GM12878 (cell line): ENCODE data around the gene GNAT1. TPM values are rescaled to one million over a fixed set of nuclear protein-coding genes. Genes with fewer than 3 reads are reported as not detected.

Experiments used
- BCL11A ChIP-seq: IDR thresholded peaks from 2 replicates; pipeline ENCODE4 v1.6.1; 2011; ENCODE audit warnings: low read depth, low read length
- CBFB ChIP-seq: IDR thresholded peaks from 2 replicates; pipeline ENCODE4 v1.6.1; 2016; ENCODE audit warnings: antibody characterized with exemption, low read depth
- CREB1 ChIP-seq: IDR thresholded peaks from 2 replicates; pipeline ENCODE4 v1.6.1; 2012; ENCODE audit warnings: low read depth, mild to moderate bottlenecking, inconsistent platforms
- FOS ChIP-seq: IDR thresholded peaks from 3 replicates; pipeline ENCODE4 v1.6.1; 2011; ENCODE audit warnings: borderline replicate concordance; ENCODE audit not compliant: insufficient read length; ENCODE audit errors: extremely low read depth
- GATAD2B ChIP-seq: fragments of 450-650 bp; conservative IDR thresholded peaks from 2 replicates; pipeline ENCODE4 v1.6.1; 2017; ENCODE audit warnings: low read depth, mild to moderate bottlenecking, moderate library complexity
- HDAC6 ChIP-seq: fragments of 200-600 bp; sonication (generic); IDR thresholded peaks from one replicate; pipeline ENCODE4 v1.8.0; 2017; ENCODE audit warnings: antibody characterized with exemption; ENCODE audit not compliant: unreplicated experiment
- HDGF ChIP-seq: fragments of 450-650 bp; IDR thresholded peaks from 2 replicates; pipeline ENCODE4 v1.6.1; 2016; ENCODE audit warnings: antibody characterized with exemption
- IRF4 ChIP-seq: IDR thresholded peaks from 2 replicates; pipeline ENCODE4 v1.6.1; 2011; ENCODE audit warnings: low read depth, low read length
- MYC ChIP-seq: IDR thresholded peaks from 2 replicates; pipeline ENCODE4 v1.6.1; 2011; ENCODE audit warnings: mild to moderate bottlenecking, low read length, moderate library complexity, inconsistent platforms; ENCODE audit not compliant: insufficient read depth, insufficient replicate concordance, insufficient read length, severe bottlenecking
- NBN ChIP-seq: fragments of 450-650 bp; IDR thresholded peaks from 2 replicates; pipeline ENCODE4 v1.6.1; 2016
- POLR2AphosphoS5 ChIP-seq: IDR thresholded peaks from 2 replicates; pipeline ENCODE4 v1.6.1; 2011; ENCODE audit warnings: mild to moderate bottlenecking, low read length, inconsistent platforms
- POU2F2 ChIP-seq: IDR thresholded peaks from 3 replicates; pipeline ENCODE4 v1.6.1; 2011; ENCODE audit warnings: low read depth, mild to moderate bottlenecking, low read length, borderline replicate concordance
- RELA ChIP-seq: fragments of 450-650 bp; IDR thresholded peaks from 2 replicates; pipeline ENCODE4 v1.8.0; 2014; ENCODE audit warnings: borderline replicate concordance; ENCODE audit not compliant: partially characterized antibody
- SMARCA5 ChIP-seq: fragments of 450-650 bp; IDR thresholded peaks from 2 replicates; pipeline ENCODE4 v1.6.1; 2017; ENCODE audit warnings: mild to moderate bottlenecking
- SMC3 ChIP-seq: IDR thresholded peaks from 2 replicates; pipeline ENCODE4 v1.6.1; 2011; ENCODE audit warnings: low read length, improper control_type of control experiment, borderline replicate concordance
- SREBF1 ChIP-seq: IDR thresholded peaks from 2 replicates; pipeline ENCODE4 v1.6.1; 2012; ENCODE audit warnings: mild to moderate bottlenecking, low read length
- TBL1XR1 ChIP-seq: IDR thresholded peaks from 2 replicates; pipeline ENCODE4 v1.6.1; 2012; ENCODE audit warnings: low read depth, low read length, improper control_type of control experiment
- ZBTB40 ChIP-seq: fragments of 450-650 bp; IDR thresholded peaks from 2 replicates; pipeline ENCODE4 v1.6.1; 2016; ENCODE audit warnings: mild to moderate bottlenecking, moderate library complexity, borderline replicate concordance
- polyA plus RNA-seq, 11 experiments: library from polyadenylated mRNA; depleted of rRNA in 4 of 11; unstranded in 6 of 11; stranded (reverse) in 5 of 11; fragments of >200 nt; fragmentation: Nextera tagmentation in 4 of 11; fragmentation: Illumina TruSeq in 1 of 11; extraction: Ambion mirVana in 4 of 11; extraction: Trizol in 1 of 11; gene quantifications; 1 replicate in 1 of 11; 2 replicates in 10 of 11; pipeline versions ENCODE4 v1.2.1 to v1.2.3, GENCODE V29; 2011 to 2016; ENCODE audit warnings: inconsistent platforms in 2 of 11, missing spikeins in 2 of 11, low read depth in 1 of 11
- total RNA-seq, 4 experiments: library from RNA; depleted of rRNA in 3 of 4; stranded (reverse); fragments of >200 nt in 3 of 4; fragmentation: Illumina TruSeq in 1 of 4; extraction: Trizol in 1 of 4; gene quantifications; 2 replicates each; pipeline versions ENCODE4 v1.2.1 to v1.2.3, GENCODE V29; 2013 to 2021
- TF ChIP-seq, protein P1 (sequence below): IDR thresholded peaks from 2 replicates; pipeline ENCODE4 v1.6.1; 2012; ENCODE audit warnings: low read length, inconsistent platforms
- TF ChIP-seq, protein P2 (sequence below): IDR thresholded peaks from 2 replicates; pipeline ENCODE4 v1.6.1; 2011; ENCODE audit warnings: borderline replicate concordance, low read depth, mild to moderate bottlenecking, moderate library complexity, mixed read lengths, low read length; ENCODE audit not compliant: insufficient read depth; ENCODE audit errors: extremely low read length
- TF ChIP-seq, protein P3 (sequence below): fragments of 450-650 bp; IDR thresholded peaks from 2 replicates; pipeline ENCODE4 v1.6.1; 2018; ENCODE audit warnings: mild to moderate bottlenecking, low read depth, moderate library complexity; ENCODE audit not compliant: partially characterized antibody

The GNAT1 gene
- total and polyA plus RNA-seq, 10 of the 15 experiments (the other 5 are each of a cell fraction or from before 2014, with no cell fraction given): not detected

- TF ChIP-seq SREBF1 (no peak), CBFB (0 out of 2 replicates have a peak, but pooled peaks have one; percentile 53), SMARCA5 (peak; percentile 20; the same call in 1 of the 2 replicates), MYC (no peak), ZBTB40 (peak; percentile 78; the same call in 1 of the 2 replicates), IRF4 (no peak), TBL1XR1 (no peak), HDGF (peak; percentile 67; the same call in 1 of the 2 replicates), POU2F2 (no peak), CREB1 (peak; percentile 68; the same call in 1 of the 2 replicates), GATAD2B (no peak; the same call in 1 of the 2 replicates), FOS (no peak), NBN (0 out of 2 replicates have a peak, but pooled peaks have one; percentile 59), BCL11A (no peak), RELA (no peak), SMC3 (no peak), HDAC6 (no peak), POLR2AphosphoS5 (peak; percentile 79)
- TF ChIP-seq, protein P1, sequence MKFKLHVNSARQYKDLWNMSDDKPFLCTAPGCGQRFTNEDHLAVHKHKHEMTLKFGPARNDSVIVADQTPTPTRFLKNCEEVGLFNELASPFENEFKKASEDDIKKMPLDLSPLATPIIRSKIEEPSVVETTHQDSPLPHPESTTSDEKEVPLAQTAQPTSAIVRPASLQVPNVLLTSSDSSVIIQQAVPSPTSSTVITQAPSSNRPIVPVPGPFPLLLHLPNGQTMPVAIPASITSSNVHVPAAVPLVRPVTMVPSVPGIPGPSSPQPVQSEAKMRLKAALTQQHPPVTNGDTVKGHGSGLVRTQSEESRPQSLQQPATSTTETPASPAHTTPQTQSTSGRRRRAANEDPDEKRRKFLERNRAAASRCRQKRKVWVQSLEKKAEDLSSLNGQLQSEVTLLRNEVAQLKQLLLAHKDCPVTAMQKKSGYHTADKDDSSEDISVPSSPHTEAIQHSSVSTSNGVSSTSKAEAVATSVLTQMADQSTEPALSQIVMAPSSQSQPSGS: no peak
- TF ChIP-seq, protein P2, sequence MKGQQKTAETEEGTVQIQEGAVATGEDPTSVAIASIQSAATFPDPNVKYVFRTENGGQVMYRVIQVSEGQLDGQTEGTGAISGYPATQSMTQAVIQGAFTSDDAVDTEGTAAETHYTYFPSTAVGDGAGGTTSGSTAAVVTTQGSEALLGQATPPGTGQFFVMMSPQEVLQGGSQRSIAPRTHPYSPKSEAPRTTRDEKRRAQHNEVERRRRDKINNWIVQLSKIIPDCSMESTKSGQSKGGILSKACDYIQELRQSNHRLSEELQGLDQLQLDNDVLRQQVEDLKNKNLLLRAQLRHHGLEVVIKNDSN: no peak
- TF ChIP-seq, protein P3, sequence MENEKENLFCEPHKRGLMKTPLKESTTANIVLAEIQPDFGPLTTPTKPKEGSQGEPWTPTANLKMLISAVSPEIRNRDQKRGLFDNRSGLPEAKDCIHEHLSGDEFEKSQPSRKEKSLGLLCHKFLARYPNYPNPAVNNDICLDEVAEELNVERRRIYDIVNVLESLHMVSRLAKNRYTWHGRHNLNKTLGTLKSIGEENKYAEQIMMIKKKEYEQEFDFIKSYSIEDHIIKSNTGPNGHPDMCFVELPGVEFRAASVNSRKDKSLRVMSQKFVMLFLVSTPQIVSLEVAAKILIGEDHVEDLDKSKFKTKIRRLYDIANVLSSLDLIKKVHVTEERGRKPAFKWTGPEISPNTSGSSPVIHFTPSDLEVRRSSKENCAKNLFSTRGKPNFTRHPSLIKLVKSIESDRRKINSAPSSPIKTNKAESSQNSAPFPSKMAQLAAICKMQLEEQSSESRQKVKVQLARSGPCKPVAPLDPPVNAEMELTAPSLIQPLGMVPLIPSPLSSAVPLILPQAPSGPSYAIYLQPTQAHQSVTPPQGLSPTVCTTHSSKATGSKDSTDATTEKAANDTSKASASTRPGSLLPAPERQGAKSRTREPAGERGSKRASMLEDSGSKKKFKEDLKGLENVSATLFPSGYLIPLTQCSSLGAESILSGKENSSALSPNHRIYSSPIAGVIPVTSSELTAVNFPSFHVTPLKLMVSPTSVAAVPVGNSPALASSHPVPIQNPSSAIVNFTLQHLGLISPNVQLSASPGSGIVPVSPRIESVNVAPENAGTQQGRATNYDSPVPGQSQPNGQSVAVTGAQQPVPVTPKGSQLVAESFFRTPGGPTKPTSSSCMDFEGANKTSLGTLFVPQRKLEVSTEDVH: no peak
These were observed 46.5 kb downstream of the GNAT1 start (continued) for GRCh38 chr3:50237754-50238548.
